ENCODE data around the gene TAF6L. TPM values are rescaled to one million over a fixed set of nuclear protein-coding genes. Genes with fewer than 3 reads are reported as not detected.

Gene TAF6L
- total and polyA plus RNA-seq, 9 of the 15 experiments (the other 6 are each of a cell fraction or from before 2014, with no cell fraction given) = 0.04 to 45.5 (median 20.8) TPM

GRCh38 chr11:62771144-62772021 lies at the start of gene TAF6L (continued):
- no peak for TF ChIP-seq ZNF165 (CRISPR knock-in tag; IDR thresholded peaks at IDR 0.05; ENCODE audit: borderline replicate concordance)
- TF ChIP-seq NR2C1 (IDR thresholded peaks at IDR 0.05) = peak; percentile 98
- peak; percentile 98 for TF ChIP-seq NR2C1 (tag; IDR thresholded peaks at IDR 0.05)
- TF ChIP-seq CCNT2 (IDR thresholded peaks at IDR 0.05; ENCODE audit: borderline replicate concordance, extremely low read depth, insufficient read length, low read depth, low read length) = peak; percentile 72
- no peak for TF ChIP-seq RBM22 (IDR thresholded peaks at IDR 0.05; ENCODE audit: low read depth, low read length, poor library complexity, severe bottlenecking)
- TF ChIP-seq, protein P1, sequence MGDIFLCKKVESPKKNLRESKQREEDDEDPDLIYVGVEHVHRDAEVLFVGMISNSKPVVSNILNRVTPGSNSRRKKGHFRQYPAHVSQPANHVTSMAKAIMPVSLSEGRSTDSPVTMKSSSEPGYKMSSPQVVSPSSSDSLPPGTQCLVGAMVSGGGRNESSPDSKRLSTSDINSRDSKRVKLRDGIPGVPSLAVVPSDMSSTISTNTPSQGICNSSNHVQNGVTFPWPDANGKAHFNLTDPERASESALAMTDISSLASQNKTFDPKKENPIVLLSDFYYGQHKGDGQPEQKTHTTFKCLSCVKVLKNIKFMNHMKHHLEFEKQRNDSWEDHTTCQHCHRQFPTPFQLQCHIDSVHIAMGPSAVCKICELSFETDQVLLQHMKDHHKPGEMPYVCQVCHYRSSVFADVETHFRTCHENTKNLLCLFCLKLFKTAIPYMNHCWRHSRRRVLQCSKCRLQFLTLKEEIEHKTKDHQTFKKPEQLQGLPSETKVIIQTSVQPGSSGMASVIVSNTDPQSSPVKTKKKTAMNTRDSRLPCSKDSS (IDR thresholded peaks at IDR 0.05; ENCODE audit: low read depth, partially characterized antibody) = no peak
- TF ChIP-seq RBBP5 (IDR thresholded peaks at IDR 0.05; ENCODE audit: borderline replicate concordance, insufficient read depth, low read length, poor library complexity, severe bottlenecking) = peak; percentile 71
- peak in 1 of 2 experiments; percentile 63; a peak in 1 of 4 replicates for TF ChIP-seq TEAD1 (CRISPR knock-in tag; IDR thresholded peaks at IDR 0.05)
- no peak for TF ChIP-seq PRPF4 (IDR thresholded peaks at IDR 0.05; ENCODE audit: insufficient read depth, low read depth, low read length, poor library complexity, severe bottlenecking)
- TF ChIP-seq TRIM24 (IDR thresholded peaks at IDR 0.05) = 0 out of 4 replicates have a peak, but pooled peaks of 1 of the 2 experiments have one; percentile 16
- TF ChIP-seq NR1H2 (CRISPR knock-in tag; IDR thresholded peaks at IDR 0.05) = no peak
- TF ChIP-seq, protein P2, sequence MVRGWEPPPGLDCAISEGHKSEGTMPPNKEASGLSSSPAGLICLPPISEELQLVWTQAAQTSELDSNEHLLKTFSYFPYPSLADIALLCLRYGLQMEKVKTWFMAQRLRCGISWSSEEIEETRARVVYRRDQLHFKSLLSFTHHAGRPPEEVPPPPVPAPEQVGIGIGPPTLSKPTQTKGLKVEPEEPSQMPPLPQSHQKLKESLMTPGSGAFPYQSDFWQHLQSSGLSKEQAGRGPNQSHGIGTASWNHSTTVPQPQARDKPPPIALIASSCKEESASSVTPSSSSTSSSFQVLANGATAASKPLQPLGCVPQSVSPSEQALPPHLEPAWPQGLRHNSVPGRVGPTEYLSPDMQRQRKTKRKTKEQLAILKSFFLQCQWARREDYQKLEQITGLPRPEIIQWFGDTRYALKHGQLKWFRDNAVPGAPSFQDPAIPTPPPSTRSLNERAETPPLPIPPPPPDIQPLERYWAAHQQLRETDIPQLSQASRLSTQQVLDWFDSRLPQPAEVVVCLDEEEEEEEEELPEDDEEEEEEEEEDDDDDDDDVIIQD (CRISPR knock-in tag; IDR thresholded peaks at IDR 0.05) = no peak
- TF ChIP-seq DNMT1 (IDR thresholded peaks at IDR 0.05) = no peak
- TF ChIP-seq U2AF1 (optimal IDR thresholded peaks at IDR 0.05; ENCODE audit: low read depth, low read length) = no peak
- TF ChIP-seq ZNF143 (CRISPR knock-in tag; IDR thresholded peaks at IDR 0.05) = no peak
- TF ChIP-seq ID3 (CRISPR knock-in tag; IDR thresholded peaks at IDR 0.05) = no peak
- no peak for TF ChIP-seq ID3 (tag; IDR thresholded peaks at IDR 0.05)
- no peak for TF ChIP-seq CCAR2 (IDR thresholded peaks at IDR 0.05; ENCODE audit: low read depth, low read length)
- TF ChIP-seq, protein P3, sequence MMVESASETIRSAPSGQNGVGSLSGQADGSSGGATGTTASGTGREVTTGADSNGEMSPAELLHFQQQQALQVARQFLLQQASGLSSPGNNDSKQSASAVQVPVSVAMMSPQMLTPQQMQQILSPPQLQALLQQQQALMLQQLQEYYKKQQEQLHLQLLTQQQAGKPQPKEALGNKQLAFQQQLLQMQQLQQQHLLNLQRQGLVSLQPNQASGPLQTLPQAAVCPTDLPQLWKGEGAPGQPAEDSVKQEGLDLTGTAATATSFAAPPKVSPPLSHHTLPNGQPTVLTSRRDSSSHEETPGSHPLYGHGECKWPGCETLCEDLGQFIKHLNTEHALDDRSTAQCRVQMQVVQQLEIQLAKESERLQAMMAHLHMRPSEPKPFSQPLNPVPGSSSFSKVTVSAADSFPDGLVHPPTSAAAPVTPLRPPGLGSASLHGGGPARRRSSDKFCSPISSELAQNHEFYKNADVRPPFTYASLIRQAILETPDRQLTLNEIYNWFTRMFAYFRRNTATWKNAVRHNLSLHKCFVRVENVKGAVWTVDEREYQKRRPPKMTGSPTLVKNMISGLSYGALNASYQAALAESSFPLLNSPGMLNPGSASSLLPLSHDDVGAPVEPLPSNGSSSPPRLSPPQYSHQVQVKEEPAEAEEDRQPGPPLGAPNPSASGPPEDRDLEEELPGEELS (CRISPR knock-in tag; IDR thresholded peaks at IDR 0.05; ENCODE audit: borderline replicate concordance) = no peak
- TF ChIP-seq USF1 (CRISPR knock-in tag; IDR thresholded peaks at IDR 0.05) = peak; percentile 95
